ENCODE data around the gene LFNG. TPM values are rescaled to one million over a fixed set of nuclear protein-coding genes. Genes with fewer than 3 reads are reported as not detected.

LFNG gene
- total RNA-seq, 3 donors from 2014 or later = 31.7 to 95.0 (median 71.7) TPM

GRCh38 chr7:2473496-2474180 lies 45.9 kb upstream of the LFNG start:
- DNase-seq (no peak), ATAC-seq (no peak)
- intact Hi-C loops (cut with DNase I, micrococcal nuclease) = loop anchor here in 1 of 2 donors (10.0 kb wide), 1 partner anchor 211 kb away; the partner anchor contains the start of gene AMZ1
- Histone ChIP-seq H3K4me3 (no peak overlapping the region), H3K36me3 (ENCODE audit: low read depth) (no peaks in the 10 kb centered on the region), H3K4me1 (ENCODE audit: low read depth) (peaks cover 12% of the 10 kb centered on the region), H3K9me3 (no peaks in the 10 kb centered on the region)
- TF ChIP-seq CTCF (IDR thresholded peaks at IDR 0.05) = no peak

GRCh38 chr7:2474224-2474623 lies 45.4 kb upstream of the LFNG start:
- ATAC-seq (no peak), DNase-seq (no peak)
- intact Hi-C loops (cut with DNase I, micrococcal nuclease) = loop anchor here in 1 of 2 donors (10.0 kb wide), 1 partner anchor 211 kb away; the partner anchor contains the start of gene AMZ1

GRCh38 chr7:2474813-2475677 lies 44.5 kb upstream of the LFNG start:
- ATAC-seq (no peak), DNase-seq (no peak)
- H3K9me3 ChIP-seq = no peaks in the 10 kb centered on the region
- intact Hi-C loops (cut with DNase I, micrococcal nuclease) = loop anchor here in 1 of 2 donors (10.0 kb wide), 1 partner anchor 210 kb away; the partner anchor contains the start of gene AMZ1
- no peak for TF ChIP-seq CTCF (IDR thresholded peaks at IDR 0.05)
- no peaks in the 10 kb centered on the region for H3K36me3 ChIP-seq (ENCODE audit: low read depth)
- no peak overlapping the region for H3K4me3 ChIP-seq
- H3K4me1 ChIP-seq (ENCODE audit: low read depth) = peaks cover 17% of the 10 kb centered on the region

More at GRCh38 chr7:2474224-2474623, 45.4 kb upstream of the LFNG start:
- H3K4me1 ChIP-seq (ENCODE audit: low read depth) = peaks cover 17% of the 10 kb centered on the region
- H3K4me3 ChIP-seq = no peak overlapping the region
- no peaks in the 10 kb centered on the region for H3K36me3 ChIP-seq (ENCODE audit: low read depth)
- no peak for TF ChIP-seq CTCF (IDR thresholded peaks at IDR 0.05)
- H3K9me3 ChIP-seq = no peaks in the 10 kb centered on the region

GRCh38 chr7:2475678-2476015 lies 43.9 kb upstream of the LFNG start:
- Histone ChIP-seq H3K9me3 (no peaks in the 10 kb centered on the region), H3K4me3 (no peak overlapping the region), H3K36me3 (ENCODE audit: low read depth) (no peaks in the 10 kb centered on the region), H3K4me1 (ENCODE audit: low read depth) (peaks cover 17% of the 10 kb centered on the region)
- ATAC-seq = no peak
- intact Hi-C loops (cut with DNase I, micrococcal nuclease) = loop anchor here in 1 of 2 donors (10.0 kb wide), 1 partner anchor 209 kb away; the partner anchor contains the start of gene AMZ1
- peak in 1 of 3 donors; percentile 48 for DNase-seq
- TF ChIP-seq CTCF (IDR thresholded peaks at IDR 0.05) = no peak

- H3K9me3 ChIP-seq = no peaks in the 10 kb centered on the region
- no peak for TF ChIP-seq CTCF (IDR thresholded peaks at IDR 0.05)
- intact Hi-C loops (cut with DNase I, micrococcal nuclease) = loop anchor here in 1 of 2 donors (10.0 kb wide), 1 partner anchor 209 kb away; the partner anchor contains the start of gene AMZ1
- ATAC-seq = no peak
- no peak for DNase-seq
- H3K4me3 ChIP-seq = no peak within 1 kb of the TSS
- H3K4me1 ChIP-seq (ENCODE audit: low read depth) = peaks cover 17% of the 10 kb centered on the region
- H3K36me3 ChIP-seq (ENCODE audit: low read depth) = no peaks in the 10 kb centered on the region
Observed at GRCh38 chr7:2476298-2476697, 43.3 kb upstream of the LFNG start, which contains the start of gene GRIFIN. TSS of gene GRIFIN (minus strand) at chr7:2476398. CDS start at chr7:2476383, 15 bp downstream.

Measured in mucosa of descending colon (tissue), 3 donors.